Fibroblast of lung (primary cell): Measurements from ENCODE around the gene PPP4R4. TPM values are rescaled to one million over a fixed set of nuclear protein-coding genes. Genes with fewer than 3 reads are reported as not detected.

Source experiments
- DNase-seq, 2 donors: peaks; one replicate each; pipeline versions ENCODE4 v3.0.0 to v3.0.0-alpha.2; 2010; ENCODE audit warnings: low read depth in 2 of 2
- H2AFZ ChIP-seq: 2 replicates; pipeline ENCODE4 v1.5.1; 2012; ENCODE audit warnings: low read length, control low read depth, inconsistent platforms
- H3K27ac ChIP-seq: 2 replicates; pipeline ENCODE4 v1.5.1; 2011; ENCODE audit warnings: low read length, control low read depth; ENCODE audit not compliant: insufficient read depth
- H3K27me3 ChIP-seq: 2 replicates; pipeline ENCODE4 v1.5.1; 2011; ENCODE audit warnings: mild to moderate bottlenecking, low read length; ENCODE audit not compliant: control insufficient read depth, insufficient read depth
- H3K36me3 ChIP-seq: 2 replicates; pipeline ENCODE4 v1.5.1; 2011; ENCODE audit warnings: low read length; ENCODE audit not compliant: control insufficient read depth, insufficient read depth
- H3K4me1 ChIP-seq: 2 replicates; pipeline ENCODE4 v1.5.1; 2011; ENCODE audit warnings: low read length; ENCODE audit not compliant: control insufficient read depth, insufficient read depth; ENCODE audit errors: extremely low read depth
- H3K4me2 ChIP-seq: 2 replicates; pipeline ENCODE4 v1.5.1; 2011; ENCODE audit warnings: low read length, control low read depth; ENCODE audit not compliant: insufficient read depth; ENCODE audit errors: extremely low read depth
- H3K4me3 ChIP-seq, 4 experiments: fragments of 200-600 bp in 1 of 4; sonication (generic) in 1 of 4; replicated peaks in 1 of 4; 2 replicates each; pipeline ENCODE4 v1.5.1; 2011 to 2016; ENCODE audit warnings: low read length in 4 of 4, low read depth in 3 of 4, mild to moderate bottlenecking in 3 of 4, control low read depth in 2 of 4, inconsistent platforms in 1 of 4, mixed read lengths in 1 of 4; ENCODE audit not compliant: insufficient read depth in 1 of 4; ENCODE audit errors: control extremely low read depth in 1 of 4
- H3K79me2 ChIP-seq: 2 replicates; pipeline ENCODE4 v1.5.1; 2012; ENCODE audit warnings: mild to moderate bottlenecking, low read length, inconsistent platforms; ENCODE audit not compliant: control insufficient read depth, insufficient read depth
- H3K9ac ChIP-seq: 2 replicates; pipeline ENCODE4 v1.5.1; 2011; ENCODE audit warnings: mild to moderate bottlenecking, low read length, control low read depth; ENCODE audit not compliant: insufficient read depth
- H3K9me3 ChIP-seq: 2 replicates; pipeline ENCODE4 v1.5.1; 2012; ENCODE audit warnings: low read depth, low read length; ENCODE audit not compliant: control insufficient read depth, insufficient read depth
- H4K20me1 ChIP-seq: 2 replicates; pipeline ENCODE4 v1.5.1; 2011; ENCODE audit warnings: low read length; ENCODE audit not compliant: control insufficient read depth, insufficient read depth; ENCODE audit errors: extremely low read depth
- EZH2 ChIP-seq: IDR thresholded peaks from 2 replicates; pipeline ENCODE4 v1.5.1; 2012; ENCODE audit warnings: low read length, control low read depth, mild to moderate bottlenecking; ENCODE audit errors: missing control alignments
- polyA plus RNA-seq, 2 donors: library from polyadenylated mRNA; depleted of rRNA in 1 of 2; stranded (reverse) in 1 of 2; unstranded in 1 of 2; fragments of >200 nt; gene quantifications; 2 replicates each; pipeline ENCODE4 v1.2.1, GENCODE V29; 2011 to 2012; ENCODE audit warnings: missing spikeins in 1 of 2
- total RNA-seq: library from RNA; depleted of rRNA; stranded (reverse); fragments of >200 nt; gene quantifications from 2 replicates; pipeline ENCODE4 v1.2.1, GENCODE V29; 2014
- TF ChIP-seq, protein P1 (sequence below), 2 donors: IDR thresholded peaks in 1 of 2; conservative IDR thresholded peaks in 1 of 2; 1 replicate in 1 of 2; 2 replicates in 1 of 2; pipeline ENCODE4 v1.5.1; 2011 to 2012; ENCODE audit warnings: low read length in 2 of 2, control low read depth in 1 of 2, inconsistent platforms in 1 of 2, low read depth in 1 of 2, mild to moderate bottlenecking in 1 of 2

PPP4R4 gene
- total and polyA plus RNA-seq, 2 donors (not counting 1 experiment from before 2014, with no cell fraction given): 0.35 to 0.99 TPM

DNA sequence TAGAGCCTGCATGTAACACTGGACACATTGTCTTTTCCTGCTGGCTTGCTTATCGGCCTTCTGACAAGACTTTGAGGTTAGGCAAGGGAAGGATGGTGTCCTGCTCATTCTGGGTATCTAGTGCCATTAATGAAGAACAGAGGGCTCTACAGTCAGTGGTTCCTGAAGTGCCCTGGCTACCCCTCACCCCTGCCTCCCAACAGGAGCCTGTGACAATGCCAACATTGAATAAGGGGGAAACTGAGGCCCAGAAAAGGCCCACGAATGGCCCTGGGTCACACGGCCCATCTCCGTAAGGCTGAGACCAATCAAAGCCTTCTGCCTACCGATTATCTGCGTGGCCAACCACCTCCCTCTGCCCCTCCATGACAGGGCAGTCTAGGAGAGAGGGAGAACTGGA, 46.8 kb upstream of the PPP4R4 start:
- Histone ChIP-seq H4K20me1 (no peaks in the 10 kb centered on the region), H3K27me3 (no peaks in the 10 kb centered on the region), H3K36me3 (peaks cover 8% of the 10 kb centered on the region), H3K9me3 (no peaks in the 10 kb centered on the region), H3K9ac (no peak overlapping the region), H3K4me3 (no peak overlapping the region), H3K4me2 (no peak overlapping the region), H3K4me1 (no peaks in the 10 kb centered on the region), H3K27ac (no peak overlapping the region), H2AFZ (no peak overlapping the region), H3K79me2 (no peaks in the 10 kb centered on the region)
- no peak for DNase-seq
- TF ChIP-seq EZH2: no peak
- TF ChIP-seq, protein P1, sequence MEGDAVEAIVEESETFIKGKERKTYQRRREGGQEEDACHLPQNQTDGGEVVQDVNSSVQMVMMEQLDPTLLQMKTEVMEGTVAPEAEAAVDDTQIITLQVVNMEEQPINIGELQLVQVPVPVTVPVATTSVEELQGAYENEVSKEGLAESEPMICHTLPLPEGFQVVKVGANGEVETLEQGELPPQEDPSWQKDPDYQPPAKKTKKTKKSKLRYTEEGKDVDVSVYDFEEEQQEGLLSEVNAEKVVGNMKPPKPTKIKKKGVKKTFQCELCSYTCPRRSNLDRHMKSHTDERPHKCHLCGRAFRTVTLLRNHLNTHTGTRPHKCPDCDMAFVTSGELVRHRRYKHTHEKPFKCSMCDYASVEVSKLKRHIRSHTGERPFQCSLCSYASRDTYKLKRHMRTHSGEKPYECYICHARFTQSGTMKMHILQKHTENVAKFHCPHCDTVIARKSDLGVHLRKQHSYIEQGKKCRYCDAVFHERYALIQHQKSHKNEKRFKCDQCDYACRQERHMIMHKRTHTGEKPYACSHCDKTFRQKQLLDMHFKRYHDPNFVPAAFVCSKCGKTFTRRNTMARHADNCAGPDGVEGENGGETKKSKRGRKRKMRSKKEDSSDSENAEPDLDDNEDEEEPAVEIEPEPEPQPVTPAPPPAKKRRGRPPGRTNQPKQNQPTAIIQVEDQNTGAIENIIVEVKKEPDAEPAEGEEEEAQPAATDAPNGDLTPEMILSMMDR (conservative IDR thresholded peaks at IDR 0.05 in 1 of 2, IDR thresholded peaks at IDR 0.05 in 1 of 2; ENCODE audit: low read depth in 1 of 2, low read length in 2 of 2): no peak

DNA sequence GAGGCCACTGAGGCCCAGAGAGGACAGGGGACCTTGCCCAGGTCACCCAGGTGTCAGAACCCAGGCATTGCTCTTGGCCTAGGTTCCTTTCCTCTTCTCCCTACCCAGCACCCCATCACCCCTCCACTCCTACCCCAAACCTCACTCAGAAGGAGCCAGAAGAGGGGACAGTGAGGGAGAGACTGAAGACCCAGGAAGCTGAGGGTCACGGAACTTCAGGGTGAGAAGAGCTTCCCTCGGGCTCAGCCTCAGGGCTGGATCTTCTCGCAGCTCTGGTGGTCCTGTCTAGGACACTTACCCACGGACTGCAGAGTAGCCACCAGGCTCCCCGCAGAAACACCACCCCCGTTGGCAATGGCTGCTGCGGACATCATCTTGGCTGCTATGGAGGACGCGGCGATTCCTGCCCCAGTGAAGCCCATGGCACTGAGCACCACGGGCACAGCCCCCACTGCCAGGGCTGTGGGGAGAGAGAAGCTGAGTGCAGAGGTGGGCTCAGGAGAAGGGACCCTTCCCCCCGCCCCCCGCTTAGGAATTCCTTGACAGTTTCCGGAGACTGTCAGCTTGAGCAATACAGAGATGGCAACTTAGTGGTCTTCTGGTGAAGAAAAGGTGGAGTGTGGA, 45.8 kb upstream of the PPP4R4 start:
- Histone ChIP-seq H3K27me3 (no peaks in the 10 kb centered on the region), H3K4me2 (peak overlapping the region; percentile 61), H3K36me3 (peaks cover 8% of the 10 kb centered on the region), H3K4me1 (no peaks in the 10 kb centered on the region), H4K20me1 (no peaks in the 10 kb centered on the region), H3K27ac (no peak overlapping the region), H3K9me3 (no peaks in the 10 kb centered on the region), H3K4me3 (peak overlapping the region in 2 of 4 experiments; percentile 73 to 84), H3K79me2 (no peaks in the 10 kb centered on the region), H3K9ac (no peak overlapping the region), H2AFZ (no peak overlapping the region)
- DNase-seq: no peak
- TF ChIP-seq, protein P1 (conservative IDR thresholded peaks at IDR 0.05 in 1 of 2, IDR thresholded peaks at IDR 0.05 in 1 of 2; ENCODE audit: low read depth in 1 of 2, low read length in 2 of 2): no peak
- no peak for TF ChIP-seq EZH2

DNA sequence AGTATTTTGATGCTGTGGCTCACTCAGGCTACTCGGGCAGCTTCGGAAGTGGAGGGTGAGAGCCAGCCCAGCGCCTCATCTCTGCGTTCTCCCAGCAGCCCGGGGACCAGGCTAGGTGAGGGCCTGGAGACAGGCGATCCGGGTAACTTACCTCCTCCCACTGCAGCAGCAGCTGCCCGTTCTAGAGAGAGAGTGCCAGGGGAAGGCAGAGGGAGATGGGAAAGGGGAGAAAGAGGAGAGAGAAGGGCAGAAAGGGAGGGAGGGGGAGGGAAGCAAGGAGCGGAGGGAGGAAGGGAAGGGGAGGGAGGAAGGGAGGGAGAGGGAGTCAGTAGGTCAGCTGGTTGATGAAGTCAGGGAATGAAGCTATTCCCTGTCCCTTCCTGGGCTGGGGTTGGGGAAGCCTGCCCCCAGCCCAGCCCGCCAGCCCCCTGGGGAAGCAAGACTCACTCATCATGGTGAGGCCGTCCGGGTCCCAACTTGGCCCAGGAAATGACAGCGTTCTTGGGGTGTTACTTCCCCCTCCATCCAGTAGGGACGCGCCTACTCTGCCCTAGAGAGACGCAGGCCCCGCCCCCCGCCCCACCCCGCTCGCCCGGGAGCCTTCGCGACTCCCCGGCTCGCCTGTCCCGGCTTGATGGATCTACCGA, 44.9 kb upstream of the PPP4R4 start, which contains the start of gene IFI27L2:
IFI27L2 (minus strand) TSS at position 494 of the 647 bp plus-strand sequence; CDS start at position 454, 40 bp downstream.
- H3K4me3 ChIP-seq: peak within 1 kb of the TSS; percentile 43 to 93 (median 74)
- H4K20me1 ChIP-seq: no peaks in the 10 kb centered on the region
- H3K9me3 ChIP-seq: no peaks in the 10 kb centered on the region
- peaks cover 8% of the 10 kb centered on the region for H3K36me3 ChIP-seq
- peak within 1 kb of the TSS; percentile 63 for H3K9ac ChIP-seq
- peak within 1 kb of the TSS; percentile 60 for H3K27ac ChIP-seq
- H2AFZ ChIP-seq: peak within 1 kb of the TSS; percentile 69
- H3K4me1 ChIP-seq: no peaks in the 10 kb centered on the region
- DNase-seq: peak; percentile 74 to 85
- peak within 1 kb of the TSS; percentile 61 for H3K4me2 ChIP-seq
- no peaks in the 10 kb centered on the region for H3K79me2 ChIP-seq
- H3K27me3 ChIP-seq: no peaks in the 10 kb centered on the region
- TF ChIP-seq EZH2: no peak
- TF ChIP-seq, protein P1 (conservative IDR thresholded peaks at IDR 0.05 in 1 of 2, IDR thresholded peaks at IDR 0.05 in 1 of 2; ENCODE audit: low read depth in 1 of 2, low read length in 2 of 2): peak; percentile 22
